GM12878 (cell line): ENCODE data around the gene FSHR. TPM values are rescaled to one million over a fixed set of nuclear protein-coding genes. Genes with fewer than 3 reads are reported as not detected.

ENCODE experiments used
- ATAC-seq: fragments of 200-7000 bp; cut with Tn5 transposase; 3 replicates; pipeline ENCODE4 v1.9.1; 2020; ENCODE audit warnings: mild to moderate bottlenecking, moderate library complexity
- BruUV-seq: library from RNA; stranded (reverse); fragments of 400-500 nt; replicated peaks from 2 replicates; lab custom pipeline; 2021; lab: Mats Ljungman, UMichigan
- CTCF ChIA-PET: fragments of 300-600 bp; sonication (Branson Sonifier 250); formaldehyde crosslinking; extraction: SDS; loops from one replicate; lab custom pipeline; 2021; ENCODE audit warnings: inconsistent platforms; lab: Yijun Ruan, JAX
- POLR2A ChIA-PET: fragments of 350-600 bp; formaldehyde crosslinking; extraction: SDS; loops from one replicate; lab custom pipeline; 2021; ENCODE audit warnings: inconsistent platforms; lab: Charles Lee
- RAD21 ChIA-PET: fragments of 300-600 bp; sonication (Branson Sonifier 250); formaldehyde crosslinking; loops from one replicate; lab custom pipeline; 2023; ENCODE audit warnings: antibody characterized with exemption; ENCODE audit not compliant: unreplicated experiment; lab: Charles Lee
- SMC1A ChIA-PET: fragments of 300-600 bp; sonication (Branson Sonifier 250); formaldehyde crosslinking; loops from one replicate; lab custom pipeline; 2023; ENCODE audit not compliant: unreplicated experiment, uncharacterized antibody; lab: Charles Lee
- DNase-seq: peaks from one replicate; pipeline ENCODE4 v3.0.0-alpha.2; 2011; ENCODE audit warnings: low read depth, low spot score
- FAIRE-seq: peaks from 3 replicates; lab custom pipeline; 2011; peaks lifted over from hg19 to GRCh38; lab: Jason Lieb, UNC
- H2AFZ ChIP-seq: 2 replicates; pipeline ENCODE4 v1.6.0; 2011; ENCODE audit warnings: low read depth, low read length, control low read depth; ENCODE audit not compliant: control insufficient read depth
- H3K27ac ChIP-seq: 2 replicates; pipeline ENCODE4 v1.5.1; 2011; ENCODE audit warnings: control low read depth; ENCODE audit not compliant: control insufficient read depth, insufficient read depth
- H3K27me3 ChIP-seq, 2 experiments: replicated peaks in 1 of 2; 2 replicates each; pipeline versions ENCODE4 v1.6.0 to v1.6.1; 2011; ENCODE audit warnings: low read length in 1 of 2; ENCODE audit not compliant: control insufficient read depth in 2 of 2, insufficient read depth in 2 of 2
- H3K36me3 ChIP-seq, 2 experiments: 2 replicates each; pipeline ENCODE4 v1.5.1; 2011; ENCODE audit warnings: low read length in 1 of 2; ENCODE audit not compliant: control insufficient read depth in 2 of 2, insufficient read depth in 2 of 2
- H3K4me1 ChIP-seq: 2 replicates; pipeline ENCODE4 v1.6.1; 2011; ENCODE audit warnings: mild to moderate bottlenecking, low read length, moderate library complexity, mixed read lengths; ENCODE audit not compliant: control insufficient read depth, insufficient read depth
- H3K4me2 ChIP-seq: 2 replicates; pipeline ENCODE4 v1.6.0; 2011; ENCODE audit warnings: control low read depth; ENCODE audit not compliant: control insufficient read depth, insufficient read depth
- H3K4me3 ChIP-seq: fragments of 200-600 bp; sonication (generic); 2 replicates; pipeline ENCODE4 v1.5.1; 2016
- H3K79me2 ChIP-seq: 2 replicates; pipeline ENCODE4 v1.6.0; 2011; ENCODE audit warnings: low read length; ENCODE audit not compliant: control insufficient read depth, insufficient read depth
- H3K9ac ChIP-seq: 2 replicates; pipeline ENCODE4 v1.8.0; 2011; ENCODE audit warnings: low read length, control low read depth, mixed read lengths; ENCODE audit not compliant: control insufficient read depth, insufficient read depth
- H3K9me3 ChIP-seq: replicated peaks from 3 replicates; pipeline ENCODE4 v1.5.1; 2011; ENCODE audit warnings: mild to moderate bottlenecking, low read length; ENCODE audit not compliant: control insufficient read depth, insufficient read depth
- H4K20me1 ChIP-seq: 2 replicates; pipeline ENCODE4 v1.6.0; 2011; ENCODE audit not compliant: control insufficient read depth, insufficient read depth
- IRF4 ChIP-seq: IDR thresholded peaks from 2 replicates; pipeline ENCODE4 v1.6.1; 2011; ENCODE audit warnings: low read depth, low read length
- LARP7 ChIP-seq: fragments of 450-650 bp; IDR thresholded peaks from 2 replicates; pipeline ENCODE4 v1.6.1; 2017; ENCODE audit warnings: mild to moderate bottlenecking
- PML ChIP-seq: IDR thresholded peaks from 2 replicates; pipeline ENCODE4 v1.6.1; 2012; ENCODE audit warnings: low read length, inconsistent platforms
- SREBF2 ChIP-seq: IDR thresholded peaks from 2 replicates; pipeline ENCODE4 v1.6.1; 2012; ENCODE audit warnings: mild to moderate bottlenecking, low read length
- SRF ChIP-seq, 2 experiments: IDR thresholded peaks; 2 replicates each; pipeline ENCODE4 v1.6.1; 2011; ENCODE audit warnings: low read depth in 2 of 2, low read length in 2 of 2, mild to moderate bottlenecking in 1 of 2, moderate library complexity in 1 of 2
- SUZ12 ChIP-seq: fragments of 200-600 bp; sonication (generic); IDR thresholded peaks from one replicate; pipeline ENCODE4 v1.6.1; 2018; ENCODE audit warnings: antibody characterized with exemption, mild to moderate bottlenecking; ENCODE audit not compliant: unreplicated experiment
- WGBS: methylation state at CpG from one replicate; pipeline ENCODE4 v1.1.6; 2016; ENCODE audit warnings: low lambda C conversion rate; ENCODE audit not compliant: insufficient replicate concordance, insufficient coverage; ENCODE audit errors: missing lambda C conversion rate; 5-methylcytosine and 5-hydroxymethylcytosine counted together
- in situ Hi-C: fragments of 300-500 bp; cut with MboI; formaldehyde crosslinking; loops from 9 replicates; pipeline ENCODE4 v1.14.3; 2018; ENCODE audit warnings: mixed read lengths
- intact Hi-C: fragments of 100-400 bp; cut with micrococcal nuclease; formaldehyde crosslinking; loops from one replicate; pipeline ENCODE4 v1.14.2; 2022; ENCODE audit not compliant: unreplicated experiment
- polyA plus RNA-seq, 11 experiments: library from polyadenylated mRNA; depleted of rRNA in 4 of 11; unstranded in 6 of 11; stranded (reverse) in 5 of 11; fragments of >200 nt; fragmentation: Nextera tagmentation in 4 of 11; fragmentation: Illumina TruSeq in 1 of 11; extraction: Ambion mirVana in 4 of 11; extraction: Trizol in 1 of 11; gene quantifications; 1 replicate in 1 of 11; 2 replicates in 10 of 11; pipeline versions ENCODE4 v1.2.1 to v1.2.3, GENCODE V29; 2011 to 2016; ENCODE audit warnings: inconsistent platforms in 2 of 11, missing spikeins in 2 of 11, low read depth in 1 of 11
- total RNA-seq, 4 experiments: library from RNA; depleted of rRNA in 3 of 4; stranded (reverse); fragments of >200 nt in 3 of 4; fragmentation: Illumina TruSeq in 1 of 4; extraction: Trizol in 1 of 4; gene quantifications; 2 replicates each; pipeline versions ENCODE4 v1.2.1 to v1.2.3, GENCODE V29; 2013 to 2021
- TF ChIP-seq, protein P1 (sequence below): fragments of 450-650 bp; IDR thresholded peaks from 2 replicates; pipeline ENCODE4 v1.6.1; 2017; ENCODE audit warnings: mild to moderate bottlenecking, moderate library complexity

Gene FSHR
- total and polyA plus RNA-seq, 10 of the 15 experiments (the other 5 are each of a cell fraction or from before 2014, with no cell fraction given) = not detected

DNA sequence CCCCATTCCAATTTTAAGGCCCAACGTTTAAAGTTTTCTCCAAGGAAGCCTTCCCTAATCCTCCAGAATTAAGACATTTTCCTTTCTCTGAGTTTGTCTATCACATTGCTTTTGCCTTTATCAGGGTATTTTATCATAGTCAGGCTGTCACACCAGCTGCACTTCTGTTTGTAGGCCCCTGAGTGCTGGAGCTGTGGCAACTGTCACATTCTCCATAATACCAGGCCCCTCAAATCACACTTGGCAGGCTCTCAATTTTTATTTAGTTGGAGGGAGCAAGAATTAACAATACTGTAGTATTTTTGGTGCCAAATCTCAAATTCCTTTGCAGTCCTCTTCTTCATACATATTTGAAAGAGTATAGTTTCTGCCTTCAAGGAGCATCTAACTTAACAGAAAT, 122.2 kb downstream of the FSHR start:
- no peak overlapping the region for H3K4me3 ChIP-seq
- H3K9ac ChIP-seq = no peak overlapping the region
- ATAC-seq (no peak), DNase-seq (no peak), FAIRE-seq (no peak)
- no peaks in the 10 kb centered on the region for H3K36me3 ChIP-seq
- intact Hi-C loops = no loop called here
- in situ Hi-C loops = no loop called here
- no peak overlapping the region for H3K4me2 ChIP-seq
- H3K9me3 ChIP-seq = no peaks in the 10 kb centered on the region
- RAD21 ChIA-PET = no interaction called here
- SMC1A ChIA-PET = no interaction called here
- POLR2A ChIA-PET = no interaction called here
- H3K27ac ChIP-seq = no peak overlapping the region
- no peaks in the 10 kb centered on the region for H3K4me1 ChIP-seq
- TF ChIP-seq, protein P1, sequence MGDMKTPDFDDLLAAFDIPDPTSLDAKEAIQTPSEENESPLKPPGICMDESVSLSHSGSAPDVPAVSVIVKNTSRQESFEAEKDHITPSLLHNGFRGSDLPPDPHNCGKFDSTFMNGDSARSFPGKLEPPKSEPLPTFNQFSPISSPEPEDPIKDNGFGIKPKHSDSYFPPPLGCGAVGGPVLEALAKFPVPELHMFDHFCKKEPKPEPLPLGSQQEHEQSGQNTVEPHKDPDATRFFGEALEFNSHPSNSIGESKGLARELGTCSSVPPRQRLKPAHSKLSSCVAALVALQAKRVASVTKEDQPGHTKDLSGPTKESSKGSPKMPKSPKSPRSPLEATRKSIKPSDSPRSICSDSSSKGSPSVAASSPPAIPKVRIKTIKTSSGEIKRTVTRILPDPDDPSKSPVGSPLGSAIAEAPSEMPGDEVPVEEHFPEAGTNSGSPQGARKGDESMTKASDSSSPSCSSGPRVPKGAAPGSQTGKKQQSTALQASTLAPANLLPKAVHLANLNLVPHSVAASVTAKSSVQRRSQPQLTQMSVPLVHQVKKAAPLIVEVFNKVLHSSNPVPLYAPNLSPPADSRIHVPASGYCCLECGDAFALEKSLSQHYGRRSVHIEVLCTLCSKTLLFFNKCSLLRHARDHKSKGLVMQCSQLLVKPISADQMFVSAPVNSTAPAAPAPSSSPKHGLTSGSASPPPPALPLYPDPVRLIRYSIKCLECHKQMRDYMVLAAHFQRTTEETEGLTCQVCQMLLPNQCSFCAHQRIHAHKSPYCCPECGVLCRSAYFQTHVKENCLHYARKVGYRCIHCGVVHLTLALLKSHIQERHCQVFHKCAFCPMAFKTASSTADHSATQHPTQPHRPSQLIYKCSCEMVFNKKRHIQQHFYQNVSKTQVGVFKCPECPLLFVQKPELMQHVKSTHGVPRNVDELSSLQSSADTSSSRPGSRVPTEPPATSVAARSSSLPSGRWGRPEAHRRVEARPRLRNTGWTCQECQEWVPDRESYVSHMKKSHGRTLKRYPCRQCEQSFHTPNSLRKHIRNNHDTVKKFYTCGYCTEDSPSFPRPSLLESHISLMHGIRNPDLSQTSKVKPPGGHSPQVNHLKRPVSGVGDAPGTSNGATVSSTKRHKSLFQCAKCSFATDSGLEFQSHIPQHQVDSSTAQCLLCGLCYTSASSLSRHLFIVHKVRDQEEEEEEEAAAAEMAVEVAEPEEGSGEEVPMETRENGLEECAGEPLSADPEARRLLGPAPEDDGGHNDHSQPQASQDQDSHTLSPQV = no peak
- TF ChIP-seq SUZ12 (no peak), SREBF2 (no peak), SRF (IDR thresholded peaks at IDR 0.05; ENCODE audit: low read depth in 2 of 2, low read length in 2 of 2) (no peak), LARP7 (no peak), IRF4 (no peak), PML (no peak)
- H3K79me2 ChIP-seq = no peaks in the 10 kb centered on the region
- no TSS peak for BruUV-seq
- no peaks in the 10 kb centered on the region for H3K27me3 ChIP-seq
- H4K20me1 ChIP-seq = no peaks in the 10 kb centered on the region
- 0% methylated on average over 1 of the region's 1 CpG for WGBS
- H2AFZ ChIP-seq = no peak overlapping the region
- CTCF ChIA-PET = no interaction called here
